GM18508 (cell line): ENCODE results near the gene CD19.
"Not testable (repeated sequence)": the region's sequence is repeated elsewhere in the genome, so short reads cannot be mapped to it uniquely, and the experiment has no call there.

ENCODE experiments used
- ATAC-seq: cut with Tn5 transposase; IDR thresholded peaks from one replicate; pipeline ENCODE4 v1.9.1; 2021; ENCODE audit warnings: moderate number of reproducible peaks; ENCODE audit not compliant: insufficient read depth, unreplicated experiment

Gene CD19

DNA sequence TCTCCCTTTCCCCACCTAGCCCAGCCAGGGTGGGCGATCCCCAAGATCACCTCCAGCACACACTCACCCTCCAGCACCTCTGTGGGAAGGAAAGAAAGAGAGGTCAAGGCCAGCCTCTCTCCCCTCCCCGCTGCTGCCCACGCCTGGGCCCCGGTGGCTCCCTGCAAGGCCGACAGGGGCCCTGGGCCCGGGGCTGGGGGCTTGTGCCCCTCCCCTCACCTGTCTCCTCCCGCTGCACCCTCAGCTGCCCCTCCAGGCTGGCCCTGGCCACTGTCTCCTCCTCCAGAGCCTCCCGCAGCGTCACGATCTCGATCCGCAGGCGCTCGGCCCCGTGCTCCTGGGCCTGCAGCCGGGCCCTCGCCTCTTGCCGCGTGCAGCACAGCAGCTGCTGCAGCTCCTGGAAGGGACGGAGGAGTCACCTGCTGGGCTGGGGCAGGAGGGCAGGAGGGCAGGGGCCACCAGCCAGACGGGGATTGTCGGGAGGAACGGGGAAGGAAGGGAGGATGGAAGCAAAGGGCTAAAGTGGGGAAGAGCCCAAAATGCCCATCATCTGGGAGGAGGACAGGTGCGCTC, 25.9 kb upstream of the CD19 start:
- no peak for ATAC-seq

DNA sequence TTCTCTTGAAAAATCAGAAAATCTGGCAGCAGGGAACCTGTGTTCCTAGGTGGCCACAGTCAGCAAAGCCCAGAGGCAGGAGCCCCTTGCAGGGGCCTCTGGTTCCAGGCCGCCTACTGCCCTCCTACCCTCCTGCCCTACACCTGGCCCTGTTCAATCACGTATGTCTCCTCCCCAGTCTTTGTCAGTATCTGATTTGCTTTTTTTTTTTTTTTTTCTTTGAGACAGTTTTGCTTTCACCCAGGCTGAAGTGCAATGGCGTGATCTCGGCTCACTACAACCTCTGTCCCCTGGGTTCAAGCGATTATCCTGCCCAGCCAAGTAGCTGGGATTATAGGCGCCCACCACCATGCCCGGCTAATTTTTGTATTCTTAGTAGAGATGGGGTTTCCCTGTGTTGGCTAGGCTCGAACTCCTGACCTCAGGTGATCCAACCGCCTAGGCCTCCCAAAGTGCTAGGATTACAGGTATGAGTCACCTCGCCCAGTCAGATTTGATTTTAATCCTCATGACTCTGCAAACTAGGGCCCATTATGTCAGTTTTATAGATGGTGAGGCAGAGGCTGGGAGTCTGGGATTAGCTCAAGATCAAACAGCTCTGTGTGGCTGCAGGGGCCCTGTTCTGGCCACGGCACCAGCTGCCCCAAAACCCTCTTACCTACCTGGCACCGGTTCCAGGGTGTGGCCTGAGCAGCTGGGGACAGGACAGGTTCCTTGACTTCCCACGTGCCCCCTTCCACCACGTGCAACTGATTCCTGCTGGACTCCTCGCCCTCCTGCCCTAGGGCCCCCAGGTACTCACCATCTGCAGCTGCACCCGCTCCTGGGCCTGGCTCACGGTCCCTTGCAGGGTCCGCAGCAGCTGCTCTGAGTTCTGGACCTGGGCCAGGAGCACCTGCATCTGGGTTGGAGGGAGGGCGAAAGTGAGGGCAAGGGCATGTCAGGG, 21.4 kb upstream of the CD19 start:
- no peak for ATAC-seq

GRCh38 chr16:28912558-28912957, 19.2 kb upstream of the CD19 start:
- ATAC-seq = no peak

- no peak for ATAC-seq
These were observed 17.6 kb upstream of the CD19 start for GRCh38 chr16:28913946-28914724.

- no peak for ATAC-seq
These were observed 16.6 kb upstream of the CD19 start for GRCh38 chr16:28915181-28915580.

DNA sequence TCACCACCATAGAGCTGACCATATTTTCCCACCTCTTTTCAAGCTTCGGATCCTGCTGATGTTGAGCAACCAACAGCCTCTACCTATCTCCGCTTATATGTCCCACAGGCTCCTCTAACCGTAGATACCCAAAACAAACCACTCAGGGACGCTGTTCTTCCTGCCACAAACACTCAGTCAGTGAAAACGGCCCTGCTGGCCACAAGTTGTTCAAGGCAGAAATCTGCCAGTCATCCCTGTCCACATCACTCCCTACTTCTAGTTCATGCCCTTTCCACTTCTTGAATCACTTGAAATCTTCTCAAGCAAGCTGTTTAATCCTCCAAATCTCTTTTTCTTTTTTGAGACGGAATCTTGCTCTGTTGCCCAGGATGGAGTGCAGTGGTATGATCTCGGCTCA, 14.7 kb upstream of the CD19 start:
- ATAC-seq = no peak

DNA sequence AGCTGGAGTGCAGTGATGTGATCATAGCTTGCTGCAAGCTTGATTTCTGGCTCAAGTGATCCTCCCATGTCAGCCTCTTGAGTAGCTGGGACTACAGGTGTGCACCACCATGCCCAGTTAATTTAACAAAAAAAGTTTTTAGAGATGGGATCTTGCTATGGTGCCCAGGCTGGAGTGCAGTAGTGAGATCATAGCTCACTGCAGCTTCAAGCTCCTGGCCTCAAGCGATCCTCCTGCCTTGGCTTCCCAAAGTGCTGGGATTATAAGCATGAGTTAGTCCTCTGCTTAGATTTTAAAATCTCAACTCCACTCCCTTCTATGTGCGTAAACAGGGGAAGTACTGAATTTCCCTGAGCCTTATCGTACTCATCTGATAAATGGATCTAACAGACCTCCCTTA, 13.1 kb upstream of the CD19 start:
- no peak for ATAC-seq

GRCh38 chr16:28923231-28923587, 8.6 kb upstream of the CD19 start:
- no peak for ATAC-seq

GRCh38 chr16:28923652-28924398, 7.9 kb upstream of the CD19 start:
- ATAC-seq = peak; percentile 53

- peak; percentile 18 for ATAC-seq
These were observed 7.4 kb upstream of the CD19 start for GRCh38 chr16:28924399-28924761.

- peak; percentile 29 for ATAC-seq
These were observed 6.9 kb upstream of the CD19 start, which contains the start of gene RABEP2 for GRCh38 chr16:28924762-28925385. Gene RABEP2 (minus strand): TSS chr16:28925238. CDS start chr16:28925163, 75 bp downstream.

DNA sequence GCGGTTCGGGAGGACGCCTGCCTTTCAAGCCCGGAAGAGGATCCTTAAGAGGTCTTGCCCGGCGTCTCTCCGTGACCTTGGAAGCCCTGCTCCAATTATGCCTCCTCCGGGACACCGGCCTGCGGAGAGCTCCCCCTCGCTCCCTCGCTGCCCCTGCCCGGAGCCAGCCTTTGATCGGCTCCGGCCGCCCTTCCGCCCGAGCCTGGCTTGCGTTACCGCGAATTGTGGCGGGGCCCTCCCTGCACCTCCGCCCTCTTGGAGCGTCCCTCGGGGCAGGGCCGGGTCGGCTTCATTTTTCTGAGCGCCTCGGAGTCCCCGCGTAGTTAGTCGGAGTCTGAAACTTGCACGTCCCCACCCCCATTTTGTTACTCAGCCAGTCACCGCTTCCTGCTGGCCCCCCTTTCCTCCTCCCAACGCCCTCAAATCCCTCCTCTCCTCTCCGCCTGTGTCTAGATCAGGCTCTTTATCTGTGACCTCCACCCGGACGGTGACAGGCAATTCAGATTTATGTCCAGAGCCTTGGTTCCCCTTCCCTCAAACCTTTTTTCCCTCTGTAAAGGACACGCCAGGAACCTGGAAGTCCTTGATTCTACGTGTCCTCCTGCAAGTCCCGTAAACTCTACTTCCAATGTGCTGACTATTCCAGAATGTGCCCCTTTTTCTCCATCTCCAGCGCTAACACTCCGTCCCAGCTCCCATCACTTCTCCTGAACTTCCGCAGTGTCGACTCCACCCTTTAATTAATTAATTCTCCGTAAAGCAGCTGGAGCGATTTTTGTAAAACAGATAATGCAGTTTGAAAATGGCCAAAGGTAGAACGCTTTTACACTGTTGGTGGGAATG, 6.2 kb upstream of the CD19 start:
- ATAC-seq = peak; percentile 6

DNA sequence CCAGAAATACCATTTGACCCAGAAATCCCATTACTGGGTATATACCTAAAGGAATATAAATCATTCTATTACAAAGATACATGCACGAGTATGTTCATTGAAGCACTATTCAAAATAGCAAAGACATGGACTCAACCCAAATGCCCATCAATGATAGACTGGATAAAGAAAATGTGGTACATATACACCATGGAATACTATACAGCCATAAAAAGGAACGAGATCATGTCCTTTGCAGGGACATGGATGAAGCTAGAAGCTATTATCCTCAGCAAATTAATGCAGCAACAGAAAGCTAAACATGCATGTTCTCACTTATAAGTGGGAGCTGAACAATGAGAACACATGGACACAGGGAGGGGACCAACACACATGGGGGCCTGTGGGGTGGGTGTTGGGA, 5.5 kb upstream of the CD19 start:
- ATAC-seq = not testable (repeated sequence)

DNA sequence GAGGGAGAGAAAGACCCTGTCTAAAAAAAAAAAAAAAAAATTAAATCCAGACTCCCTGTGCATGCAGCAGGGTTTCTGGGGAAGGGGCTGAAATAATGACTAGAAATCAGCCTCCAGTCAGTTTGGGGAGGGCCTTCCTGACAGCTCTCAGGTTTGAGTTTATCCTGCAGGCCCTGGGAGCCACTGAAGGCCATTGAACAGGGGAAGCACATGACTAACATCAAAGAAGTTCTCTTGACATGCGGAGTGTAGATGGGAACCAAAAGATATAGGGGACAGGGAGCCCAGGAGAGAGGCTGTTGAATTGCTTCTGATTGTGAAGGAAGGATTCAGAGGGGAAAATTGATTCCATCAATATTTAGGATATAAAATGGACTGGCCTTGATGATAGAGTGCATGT, 4.0 kb upstream of the CD19 start:
- no peak for ATAC-seq

DNA sequence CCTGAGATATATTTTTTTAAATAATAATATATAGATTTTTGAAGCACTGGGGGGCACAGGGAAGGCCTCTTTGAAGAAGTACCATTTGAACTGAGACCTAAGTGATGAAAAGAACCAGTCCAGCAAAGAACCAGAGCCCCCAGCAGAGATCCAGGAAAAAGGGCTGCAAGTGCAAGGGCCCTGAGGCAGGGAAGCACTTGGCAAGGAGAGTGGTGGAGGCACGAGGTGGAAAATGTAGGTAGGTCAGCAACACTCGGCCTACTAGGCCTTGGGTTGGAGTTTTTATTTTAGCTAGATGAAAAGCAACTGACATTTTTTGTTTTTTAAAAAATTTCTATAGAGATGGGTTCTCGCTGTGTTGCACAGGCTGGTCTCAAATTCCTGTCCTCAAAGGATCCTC, 1.6 kb upstream of the CD19 start:
- no peak for ATAC-seq

GRCh38 chr16:28930652-28931051, 1.1 kb upstream of the CD19 start:
- no peak for ATAC-seq

GRCh38 chr16:28932339-28933141, 769 bp downstream of the CD19 start:
- ATAC-seq = no peak

DNA sequence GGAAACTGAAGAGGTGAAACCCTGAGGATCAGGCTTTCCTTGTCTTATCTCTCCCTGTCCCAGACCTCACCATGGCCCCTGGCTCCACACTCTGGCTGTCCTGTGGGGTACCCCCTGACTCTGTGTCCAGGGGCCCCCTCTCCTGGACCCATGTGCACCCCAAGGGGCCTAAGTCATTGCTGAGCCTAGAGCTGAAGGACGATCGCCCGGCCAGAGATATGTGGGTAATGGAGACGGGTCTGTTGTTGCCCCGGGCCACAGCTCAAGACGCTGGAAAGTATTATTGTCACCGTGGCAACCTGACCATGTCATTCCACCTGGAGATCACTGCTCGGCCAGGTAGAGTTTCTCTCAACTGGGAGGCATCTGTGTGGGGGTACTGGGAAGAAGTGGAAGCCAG, 1.4 kb downstream of the CD19 start:
- ATAC-seq = no peak
